ENCODE results near the gene TRIM50. TPM values are rescaled to one million over a fixed set of nuclear protein-coding genes. Genes with fewer than 3 reads are reported as not detected.
"Not testable (repeated sequence)": the region's sequence is repeated elsewhere in the genome, so short reads cannot be mapped to it uniquely, and the experiment has no call there.

Gene TRIM50
- total RNA-seq, 1 experiment from 2014 or later, result not detected

DNA sequence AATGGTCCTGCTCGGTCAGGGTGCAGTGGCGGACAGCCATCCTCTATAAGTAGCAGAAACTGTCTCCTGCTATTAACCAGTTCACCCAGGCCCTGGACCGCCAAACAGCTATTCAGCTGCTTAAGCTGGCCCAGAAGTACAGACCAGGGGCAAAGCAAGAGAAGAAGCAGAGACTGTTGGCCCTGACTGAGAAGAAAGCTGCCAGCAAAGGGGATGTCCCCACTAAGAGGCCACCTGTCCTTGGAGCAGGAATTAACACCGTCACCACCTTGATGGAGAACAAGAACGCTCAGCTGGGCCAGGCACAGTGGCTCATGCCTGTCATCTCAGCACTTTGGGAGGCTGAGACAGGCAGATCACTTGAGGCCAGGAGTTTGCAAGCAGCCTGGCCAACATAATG is 13.6 kb downstream of the TRIM50 start:
- DNase-seq (ENCODE audit: low read depth), result no peak

- DNase-seq (ENCODE audit: low read depth), result no peak
Observed at GRCh38 chr7:73313521-73313906, 14.4 kb downstream of the TRIM50 start.

DNA sequence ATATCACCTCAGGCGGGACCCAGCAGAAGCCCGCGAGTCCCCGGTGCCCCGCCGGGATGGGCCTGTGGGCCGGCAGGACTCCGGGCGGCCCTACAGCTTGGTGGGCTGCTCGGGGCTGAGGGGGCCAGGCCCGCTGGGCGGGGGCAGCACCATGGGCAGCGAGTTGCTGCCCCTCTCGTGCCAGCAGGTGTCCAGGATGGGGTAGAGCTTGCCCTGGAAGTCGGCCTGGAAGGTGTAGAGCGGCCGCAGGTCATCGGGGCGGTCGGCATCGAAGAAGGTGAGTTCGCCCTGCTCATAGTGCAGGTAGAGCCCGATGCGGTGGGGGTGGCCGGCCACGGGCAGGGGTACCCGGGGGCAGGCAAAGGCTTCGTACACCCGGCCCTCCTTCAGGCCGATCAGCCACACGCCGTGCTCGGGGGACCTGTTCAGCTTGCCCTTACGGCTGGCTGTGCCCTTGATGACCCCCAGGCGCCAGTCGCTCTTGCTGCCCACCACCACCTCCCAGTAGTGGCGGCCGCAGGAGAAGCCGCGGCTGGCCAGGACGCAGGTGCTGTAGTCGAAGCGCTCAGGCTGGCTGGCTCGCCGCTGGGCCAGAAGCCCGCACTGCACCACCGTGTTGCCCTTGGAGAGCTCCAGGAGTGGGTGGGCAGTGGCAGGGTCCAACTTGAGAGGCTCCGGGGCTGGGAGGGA is 14.9 kb downstream of the TRIM50 start:
- DNase-seq (ENCODE audit: low read depth), result no peak

DNA sequence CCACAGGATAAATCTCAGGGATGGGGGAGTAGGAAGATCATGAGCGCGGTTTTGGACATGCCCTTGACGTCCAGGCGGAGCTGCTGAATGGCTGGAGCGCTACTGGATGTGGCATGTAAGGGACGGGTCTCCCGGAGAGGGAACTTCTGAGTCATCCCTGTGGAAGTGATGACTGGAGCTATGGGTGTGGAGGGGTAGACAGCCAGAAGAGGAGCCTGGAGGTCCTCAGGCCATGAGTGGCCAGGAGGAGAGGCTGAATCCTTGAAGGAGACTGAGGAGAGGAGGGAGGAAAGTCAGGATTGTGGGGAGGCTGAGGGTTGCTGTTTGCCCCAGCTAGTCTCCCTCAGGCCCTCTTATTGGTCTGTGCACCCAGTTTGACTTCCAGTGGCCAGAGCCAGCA is 16.5 kb downstream of the TRIM50 start:
- not testable (repeated sequence) for DNase-seq (ENCODE audit: low read depth)

DNA sequence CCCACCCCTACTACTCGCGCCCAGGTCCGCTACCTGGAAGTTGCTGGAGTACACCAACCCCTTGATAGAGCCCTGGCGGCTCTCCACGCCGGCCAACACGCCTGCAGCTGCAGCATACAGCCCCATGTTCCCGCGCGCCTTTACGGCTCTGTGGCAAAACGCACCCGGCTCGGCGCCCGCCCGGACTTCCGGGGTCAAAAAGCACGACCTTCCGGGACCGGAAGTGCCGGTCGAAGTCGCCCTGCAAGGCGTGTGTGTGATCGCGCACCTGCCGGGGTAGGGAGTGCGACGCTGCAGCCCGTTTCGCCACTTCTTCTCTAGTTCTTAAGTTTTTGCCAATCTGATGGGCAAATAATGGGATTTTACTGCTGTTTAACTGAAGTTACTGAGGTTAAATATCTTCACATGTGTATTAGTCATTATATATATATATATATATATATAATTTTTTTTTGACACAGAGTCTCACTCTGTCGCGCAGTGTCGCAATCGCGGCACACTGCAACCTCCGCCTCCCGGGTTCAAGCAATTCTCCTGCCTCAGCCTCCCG is 19.1 kb downstream of the TRIM50 start, which contains the start of gene NSUN5:
NSUN5 (minus strand) TSS at position 162 of the 550 bp plus-strand sequence; CDS start at position 126, 36 bp downstream.
- DNase-seq (ENCODE audit: low read depth), result peak; percentile 87

- no peak for DNase-seq (ENCODE audit: low read depth)
Observed at GRCh38 chr7:73308074-73308664, 19.7 kb downstream of the TRIM50 start.

- no peak for DNase-seq (ENCODE audit: low read depth)
Observed at GRCh38 chr7:73307436-73307835, 20.4 kb downstream of the TRIM50 start.

DNA sequence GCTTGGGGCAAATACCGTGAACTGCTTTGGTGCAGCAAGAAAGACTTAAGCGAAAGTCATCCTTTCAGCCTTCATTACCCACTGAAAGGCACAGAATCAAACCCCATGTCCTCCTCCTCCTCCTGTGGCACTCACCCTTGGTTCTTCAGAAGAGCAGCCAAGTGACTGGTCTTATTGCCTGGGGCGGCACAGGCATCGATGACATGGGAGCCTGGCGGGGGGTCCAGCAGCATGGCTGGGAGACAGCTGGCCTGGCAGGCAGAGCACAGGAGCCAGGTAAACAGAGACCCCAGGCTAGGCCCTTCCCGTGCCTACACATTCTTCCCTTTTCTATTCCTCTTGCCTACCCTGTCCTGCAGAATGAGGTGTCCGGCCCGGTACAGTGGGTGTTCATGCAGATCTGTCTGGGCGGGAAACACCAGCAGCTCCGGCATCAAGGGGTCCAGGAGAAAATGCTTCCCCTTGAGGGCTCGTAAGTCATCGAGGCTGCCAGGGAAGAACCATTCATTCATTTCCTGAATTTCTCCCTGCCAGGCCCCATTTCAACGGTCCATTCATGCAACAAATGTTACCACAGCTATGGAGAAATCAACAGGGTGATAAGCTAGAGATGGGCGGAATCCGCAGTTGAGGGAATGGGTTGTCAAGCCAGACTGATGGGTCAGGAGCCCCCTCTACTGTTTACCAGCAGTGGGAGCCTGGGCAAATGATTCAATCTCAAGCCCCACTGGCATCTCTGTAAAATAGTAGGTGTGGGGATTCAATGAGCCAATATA is 23.1 kb downstream of the TRIM50 start:
- not testable (repeated sequence) for DNase-seq (ENCODE audit: low read depth)

DNA sequence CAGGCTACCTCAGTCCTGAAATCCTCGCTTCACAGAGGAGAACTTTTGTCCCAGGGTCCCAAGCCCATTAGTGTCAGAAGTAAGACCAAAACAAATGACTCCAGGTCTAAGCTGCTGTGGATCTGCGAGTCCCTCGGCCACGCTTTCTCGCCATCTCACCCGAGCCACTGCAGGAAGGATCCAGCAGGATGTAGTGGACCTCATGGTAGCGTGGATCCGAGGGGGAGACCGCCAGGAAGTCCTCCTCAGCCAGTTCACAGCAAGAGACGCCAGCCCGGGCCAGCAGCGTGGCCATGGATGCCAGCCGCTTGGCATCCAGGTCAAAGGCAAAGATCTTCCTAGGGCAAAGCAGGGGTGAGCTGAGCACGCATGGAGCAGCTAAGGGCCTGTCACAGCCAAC is 23.8 kb downstream of the TRIM50 start:
- no peak for DNase-seq (ENCODE audit: low read depth)

GRCh38 chr7:73303546-73303945 is 24.3 kb downstream of the TRIM50 start:
- DNase-seq (ENCODE audit: low read depth), result no peak

DNA sequence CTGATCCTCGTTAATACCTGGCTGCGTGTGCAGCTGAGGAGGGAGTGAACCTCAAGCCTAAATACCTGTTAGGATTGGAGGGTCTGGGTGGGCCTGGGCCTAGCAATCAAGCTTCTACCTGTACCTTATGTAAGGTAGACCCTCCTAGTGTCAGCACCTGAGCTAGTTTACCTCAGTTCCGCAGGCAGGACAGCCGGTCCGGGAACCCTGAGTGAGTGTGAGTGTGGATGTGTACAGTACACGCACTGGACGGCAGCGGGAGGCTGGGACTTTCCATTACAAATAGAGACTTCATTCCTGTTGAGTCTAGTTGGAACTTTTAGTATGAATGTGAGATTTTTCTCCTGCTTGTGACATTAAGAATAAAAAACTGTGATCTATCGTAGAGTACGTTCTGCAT is 25.0 kb downstream of the TRIM50 start:
- DNase-seq (ENCODE audit: low read depth), result not testable (repeated sequence)

DNA sequence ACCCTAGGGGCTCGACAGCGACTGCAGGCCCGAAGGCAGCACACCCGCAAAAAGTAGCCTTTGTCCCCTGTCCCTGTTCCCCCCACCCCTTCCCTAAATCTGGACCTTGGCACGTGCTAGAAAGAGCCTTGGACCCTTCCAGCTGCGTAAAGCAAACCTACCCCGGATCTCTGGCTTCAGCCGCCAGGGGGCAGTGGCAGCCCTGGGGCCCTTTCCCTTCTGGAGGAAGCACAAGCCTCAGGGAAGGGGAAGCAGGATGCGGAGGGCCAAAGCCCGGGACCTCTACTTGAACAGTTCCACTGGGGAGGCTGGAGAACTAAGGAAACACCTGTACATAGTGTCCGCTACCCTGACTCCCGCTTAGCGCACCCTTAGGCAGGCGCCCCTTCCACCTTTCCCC is 26.8 kb downstream of the TRIM50 start:
- DNase-seq (ENCODE audit: low read depth), result not testable (repeated sequence)

- DNase-seq (ENCODE audit: low read depth), result not testable (repeated sequence)
Observed at GRCh38 chr7:73299812-73300211, 28.1 kb downstream of the TRIM50 start.

- DNase-seq (ENCODE audit: low read depth), result not testable (repeated sequence)
Observed at GRCh38 chr7:73297706-73298105, 30.2 kb downstream of the TRIM50 start.

GRCh38 chr7:73297235-73297634 is 30.6 kb downstream of the TRIM50 start:
- not testable (repeated sequence) for DNase-seq (ENCODE audit: low read depth)

GRCh38 chr7:73277210-73277609 is 50.7 kb downstream of the TRIM50 start:
- not testable (repeated sequence) for DNase-seq (ENCODE audit: low read depth)

DNA sequence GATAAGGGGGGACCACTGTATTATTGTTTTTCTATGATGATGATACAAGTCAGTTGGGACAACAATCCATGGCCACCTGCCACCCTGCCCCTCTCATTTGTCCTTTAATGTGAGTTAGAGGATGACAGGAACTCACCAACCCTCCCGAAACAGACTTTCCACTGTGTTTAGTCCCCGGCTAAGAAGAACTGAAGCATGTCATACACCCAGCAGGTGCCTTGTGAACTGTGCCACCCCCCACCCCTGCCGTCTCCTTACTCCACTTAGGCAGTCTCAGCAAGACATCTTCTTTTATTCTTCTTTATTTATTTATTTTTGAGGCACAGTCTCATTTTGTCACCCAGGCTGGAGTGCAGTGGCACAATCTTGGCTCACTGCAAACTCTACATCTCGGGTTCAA is 60.1 kb downstream of the TRIM50 start:
- not testable (repeated sequence) for DNase-seq (ENCODE audit: low read depth)

DNA sequence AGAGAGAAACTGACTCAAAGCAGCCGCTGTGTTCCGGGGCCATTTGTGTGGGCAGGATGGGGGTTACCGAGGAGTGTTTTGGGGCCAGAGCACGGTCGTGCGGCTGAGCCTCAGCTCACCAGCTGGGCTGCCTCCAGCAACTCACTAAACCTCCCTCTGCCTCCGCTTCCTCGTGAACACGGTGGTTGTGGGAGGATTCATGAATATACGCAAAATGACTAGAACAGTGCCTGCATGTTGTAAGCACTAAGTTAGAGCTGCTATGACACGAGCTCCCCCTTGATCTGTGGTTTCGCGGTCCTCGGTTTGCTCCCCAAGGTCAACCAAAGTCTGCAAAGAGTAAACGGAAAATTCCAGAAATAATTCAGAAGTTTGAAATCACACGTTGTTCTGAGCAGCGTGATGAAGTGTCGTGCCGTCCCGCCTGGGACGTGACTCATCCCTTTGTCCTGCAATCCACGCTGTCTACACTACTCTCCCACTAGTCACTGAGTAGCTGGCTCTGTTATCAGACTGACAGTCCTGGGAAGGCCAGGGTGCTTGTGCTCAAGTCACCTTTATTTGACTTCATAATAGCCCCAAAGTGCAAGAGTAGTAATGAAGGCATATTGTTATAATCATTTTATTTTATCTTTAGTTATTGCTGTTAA is 61.0 kb downstream of the TRIM50 start:
- DNase-seq (ENCODE audit: low read depth), result not testable (repeated sequence)

Measured in Daoy (cell line).